ENCODE results near the gene MORN5.

DNA sequence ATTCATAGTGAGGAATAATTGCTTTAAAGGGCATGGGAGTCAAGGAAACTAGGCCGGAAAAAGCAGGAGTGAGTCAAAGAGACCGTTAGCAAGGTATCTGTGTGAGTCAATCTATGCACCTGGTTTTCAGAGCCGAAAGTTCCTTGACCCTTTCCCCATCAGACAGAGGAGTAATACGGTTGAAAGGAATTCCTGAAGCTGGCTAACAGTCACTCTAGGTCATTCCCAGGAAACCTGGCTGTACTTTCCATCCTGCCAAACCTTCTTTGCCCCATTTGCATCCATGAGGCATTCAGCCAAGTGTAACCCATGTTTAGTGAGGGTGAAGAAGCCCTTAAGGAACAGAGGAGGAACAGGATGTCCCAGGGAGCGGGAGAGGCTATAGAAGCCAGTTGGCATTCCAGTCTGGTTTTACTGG lies 88.7 kb downstream of the MORN5 start:
- TF ChIP-seq, protein P1, sequence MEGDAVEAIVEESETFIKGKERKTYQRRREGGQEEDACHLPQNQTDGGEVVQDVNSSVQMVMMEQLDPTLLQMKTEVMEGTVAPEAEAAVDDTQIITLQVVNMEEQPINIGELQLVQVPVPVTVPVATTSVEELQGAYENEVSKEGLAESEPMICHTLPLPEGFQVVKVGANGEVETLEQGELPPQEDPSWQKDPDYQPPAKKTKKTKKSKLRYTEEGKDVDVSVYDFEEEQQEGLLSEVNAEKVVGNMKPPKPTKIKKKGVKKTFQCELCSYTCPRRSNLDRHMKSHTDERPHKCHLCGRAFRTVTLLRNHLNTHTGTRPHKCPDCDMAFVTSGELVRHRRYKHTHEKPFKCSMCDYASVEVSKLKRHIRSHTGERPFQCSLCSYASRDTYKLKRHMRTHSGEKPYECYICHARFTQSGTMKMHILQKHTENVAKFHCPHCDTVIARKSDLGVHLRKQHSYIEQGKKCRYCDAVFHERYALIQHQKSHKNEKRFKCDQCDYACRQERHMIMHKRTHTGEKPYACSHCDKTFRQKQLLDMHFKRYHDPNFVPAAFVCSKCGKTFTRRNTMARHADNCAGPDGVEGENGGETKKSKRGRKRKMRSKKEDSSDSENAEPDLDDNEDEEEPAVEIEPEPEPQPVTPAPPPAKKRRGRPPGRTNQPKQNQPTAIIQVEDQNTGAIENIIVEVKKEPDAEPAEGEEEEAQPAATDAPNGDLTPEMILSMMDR (IDR thresholded peaks at IDR 0.05) = no peak
- TF ChIP-seq POLR2A (IDR thresholded peaks at IDR 0.05) = no peak
